Activated gamma-delta T cell treated with anti-CD3 and anti-CD28 coated beads, Interleukin-2, amount 50 U/mL, for 16 hours (primary cell): ENCODE data around the gene CRAT.

ENCODE experiments used
- DNase-seq: peaks from one replicate; pipeline ENCODE4 v3.0.0-alpha.2; 2020; ENCODE audit warnings: low read depth

The CRAT gene

DNA sequence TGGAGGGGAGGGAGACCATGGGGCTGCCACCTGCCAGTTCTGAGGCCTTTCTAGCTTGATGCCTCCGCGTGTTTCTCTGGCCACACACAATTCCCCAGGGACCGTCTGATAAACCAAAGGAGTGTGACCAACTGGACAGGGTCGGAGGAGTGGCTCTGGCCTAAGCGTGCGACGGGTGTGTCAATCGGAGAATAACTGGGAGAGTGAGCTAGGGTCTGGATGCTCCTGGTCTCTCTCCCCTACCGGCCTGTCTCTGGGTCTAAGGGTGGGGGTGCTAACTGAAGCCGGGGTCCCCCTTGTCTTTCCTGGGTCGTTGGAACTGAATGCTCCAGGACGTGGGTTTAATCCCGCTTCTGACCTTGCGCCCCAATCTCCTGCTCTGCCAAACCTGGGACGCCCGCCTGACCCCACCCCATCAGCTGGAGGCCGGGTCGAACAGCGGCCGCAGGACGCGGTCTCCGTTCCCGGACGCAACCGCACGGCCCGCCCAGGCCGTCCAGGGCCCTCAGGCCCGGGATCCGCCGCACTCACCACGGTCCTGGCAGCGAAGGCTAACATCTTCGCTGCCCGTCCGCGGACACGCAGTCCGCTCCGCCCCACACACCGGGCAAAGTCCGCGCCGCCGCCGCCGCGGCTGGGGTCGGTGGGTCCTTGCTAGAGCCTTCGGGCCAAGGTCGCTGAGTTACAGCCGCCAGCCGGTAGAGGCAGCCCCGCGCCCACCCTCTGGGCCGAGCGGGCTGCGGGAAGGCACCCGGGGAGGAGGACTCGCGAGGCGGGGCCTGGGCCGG is 447 bp downstream of the CRAT start:
- DNase-seq: no peak

DNA sequence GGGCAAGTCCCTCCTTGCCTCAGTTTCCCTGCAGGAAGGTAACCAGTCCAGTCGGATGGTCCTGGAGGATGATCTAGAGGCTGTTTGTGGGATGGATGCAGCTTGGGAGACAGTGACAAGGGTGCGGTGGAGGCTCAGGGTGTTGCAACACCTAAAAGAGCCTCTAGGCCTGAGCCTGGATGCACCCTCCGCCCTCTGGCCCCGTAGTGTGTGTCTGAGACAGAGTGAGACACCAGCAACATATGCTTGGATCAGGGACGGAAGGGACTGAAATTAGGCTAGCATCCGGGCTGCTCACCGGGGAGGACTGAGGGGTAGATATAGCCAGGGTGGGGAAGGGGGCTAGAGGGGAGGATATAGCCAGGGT is 1.1 kb downstream of the CRAT start:
- no peak for DNase-seq

DNA sequence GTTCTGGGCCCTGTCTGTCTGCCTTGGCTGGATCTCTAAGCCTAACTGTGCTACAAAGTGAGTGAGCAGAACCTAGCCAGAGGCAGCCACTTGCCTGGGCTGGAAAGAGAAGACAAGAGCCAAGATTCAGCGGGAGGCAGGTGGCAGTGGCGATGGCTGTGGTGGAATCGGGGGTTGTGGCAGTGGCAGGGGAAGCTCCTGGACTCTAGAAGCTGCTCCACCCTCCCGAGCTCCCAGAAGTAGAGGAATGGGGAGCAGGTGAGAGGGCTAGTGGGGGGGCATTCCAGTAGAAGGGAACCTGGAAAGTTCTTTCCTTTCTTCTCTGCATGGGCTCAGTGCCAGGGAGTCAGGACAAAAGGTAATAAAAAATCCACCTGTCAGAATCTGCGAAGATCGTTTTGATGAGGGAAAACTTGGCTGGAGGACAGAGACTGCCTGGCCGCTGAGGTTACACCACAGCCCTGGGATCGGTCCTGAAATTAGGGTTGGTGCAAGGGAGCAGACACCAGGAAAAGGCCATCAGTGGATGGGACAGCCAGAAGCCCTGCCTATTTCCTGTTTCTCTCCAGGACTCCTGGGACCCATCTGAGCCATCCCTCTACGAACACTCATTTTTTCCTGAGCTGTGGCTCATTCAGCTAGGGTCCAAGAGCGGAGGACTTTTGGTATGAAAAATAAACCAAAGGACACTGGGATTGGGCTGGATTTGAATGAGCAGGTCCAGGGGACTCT is 1.6 kb downstream of the CRAT start:
- DNase-seq: no peak

DNA sequence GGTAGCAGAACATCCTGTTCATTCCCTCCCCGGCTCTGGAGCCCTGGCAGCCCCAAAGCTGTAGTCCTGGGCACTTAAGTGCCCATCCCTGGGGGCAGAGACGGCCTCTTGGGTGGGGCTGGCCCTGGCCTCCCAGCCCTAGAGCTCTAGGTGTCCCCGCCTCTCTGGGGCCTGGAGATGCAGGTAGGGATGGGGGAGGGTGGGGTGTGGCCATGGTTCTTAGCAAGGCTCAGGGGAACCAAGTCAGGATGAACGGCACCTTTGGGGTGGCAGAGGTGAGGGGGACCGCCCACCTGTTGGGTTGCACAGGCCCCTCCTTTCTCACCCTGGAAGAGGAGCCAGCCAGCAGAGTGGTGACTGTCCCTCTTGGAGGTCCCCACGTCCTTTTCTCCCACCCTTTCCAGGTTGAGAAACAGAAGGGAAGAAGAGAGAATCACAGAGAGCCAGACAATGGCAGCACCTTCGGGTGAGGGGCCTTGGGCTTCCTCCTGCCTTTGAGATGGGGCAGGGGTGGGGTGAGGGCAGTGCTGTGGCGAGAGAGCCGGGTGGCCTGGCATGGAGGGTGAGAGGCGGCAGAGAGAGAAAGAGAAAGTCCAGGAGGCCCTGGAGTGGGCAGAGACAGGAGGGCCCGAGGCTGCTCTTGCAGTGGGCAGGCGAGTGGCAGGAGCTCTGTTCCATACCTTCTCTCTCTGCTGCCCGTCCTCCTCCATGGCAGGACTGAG is 2.3 kb downstream of the CRAT start:
- DNase-seq: no peak

DNA sequence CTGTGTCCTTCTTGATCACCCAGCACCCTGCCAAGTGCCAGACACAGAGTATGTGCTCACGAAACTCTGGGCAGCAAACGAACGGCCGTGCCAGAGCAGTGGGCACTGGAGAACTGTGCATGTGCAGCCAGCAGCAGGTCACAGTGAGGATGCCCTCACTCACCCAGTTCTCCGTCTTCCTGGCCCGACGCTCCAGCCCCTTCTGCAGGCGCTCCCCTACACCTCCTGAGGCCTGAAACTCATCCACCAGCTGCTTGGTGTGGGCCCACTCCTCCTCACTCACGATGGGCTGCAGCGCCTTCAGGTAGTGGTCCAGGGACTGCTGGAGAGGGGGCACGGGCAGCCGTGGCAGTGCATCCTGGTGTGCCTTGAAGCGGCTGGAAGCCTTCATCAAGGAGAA is 2.9 kb downstream of the CRAT start:
- no peak for DNase-seq

DNA sequence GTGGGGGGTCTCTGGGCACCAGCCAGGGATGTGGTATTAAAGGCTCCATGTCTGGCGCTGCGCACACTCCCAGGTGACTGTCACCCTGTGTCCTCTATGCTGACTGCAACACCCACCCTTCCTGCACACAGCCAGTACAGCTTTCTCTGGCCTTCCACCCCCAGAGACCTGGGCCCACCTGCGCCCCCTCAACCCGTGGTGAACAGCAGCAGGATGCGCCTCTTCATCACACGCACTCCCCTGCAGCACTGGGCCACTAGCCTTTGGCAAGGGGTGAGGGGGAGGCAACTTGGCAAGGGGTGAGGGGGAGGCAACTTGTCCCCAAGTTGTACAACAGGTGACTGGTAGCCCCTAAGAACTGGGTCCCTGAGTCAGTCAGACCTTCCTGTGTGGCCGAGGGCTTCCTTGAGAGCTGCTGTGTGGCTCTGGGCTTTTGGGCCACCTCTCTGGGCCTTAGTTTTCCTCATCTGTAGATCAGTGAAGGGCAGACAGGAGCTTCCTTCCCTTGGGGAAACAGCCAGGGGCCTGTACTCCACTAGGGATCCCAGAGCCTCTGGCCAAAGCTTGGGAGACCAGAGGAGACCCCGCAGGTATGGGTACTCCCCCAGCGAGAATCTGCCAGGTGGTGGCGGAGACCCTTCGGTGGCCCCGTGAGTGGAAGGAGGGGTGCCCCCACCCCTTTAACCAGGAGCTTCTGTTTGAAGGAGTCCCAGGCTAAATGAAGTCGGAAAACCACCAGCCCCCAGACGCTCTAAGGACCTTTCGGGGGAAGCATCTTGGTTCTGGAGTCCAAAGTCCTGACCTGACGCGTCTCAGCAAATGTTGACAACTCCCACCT is 4.5 kb downstream of the CRAT start:
- DNase-seq: no peak

DNA sequence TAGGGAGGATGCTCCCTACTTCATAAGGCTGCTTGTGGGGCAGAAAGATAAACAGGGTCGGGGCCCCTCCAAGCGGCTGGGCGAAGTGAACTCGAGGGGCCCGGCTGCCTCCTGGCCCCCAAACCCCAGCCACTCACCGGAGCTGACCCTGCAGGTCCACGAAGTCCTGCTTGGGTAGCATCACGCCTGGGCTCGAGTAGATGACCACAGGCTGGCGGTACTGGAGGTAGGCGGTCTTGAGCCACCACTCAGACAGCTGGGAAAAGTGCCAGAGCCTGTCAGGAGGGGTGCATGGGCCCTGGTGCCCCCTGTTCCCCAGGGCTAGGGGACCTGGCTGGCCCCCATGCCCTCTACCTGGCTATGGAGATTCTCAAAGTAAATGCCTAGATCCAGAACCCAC is 6.5 kb downstream of the CRAT start:
- no peak for DNase-seq

DNA sequence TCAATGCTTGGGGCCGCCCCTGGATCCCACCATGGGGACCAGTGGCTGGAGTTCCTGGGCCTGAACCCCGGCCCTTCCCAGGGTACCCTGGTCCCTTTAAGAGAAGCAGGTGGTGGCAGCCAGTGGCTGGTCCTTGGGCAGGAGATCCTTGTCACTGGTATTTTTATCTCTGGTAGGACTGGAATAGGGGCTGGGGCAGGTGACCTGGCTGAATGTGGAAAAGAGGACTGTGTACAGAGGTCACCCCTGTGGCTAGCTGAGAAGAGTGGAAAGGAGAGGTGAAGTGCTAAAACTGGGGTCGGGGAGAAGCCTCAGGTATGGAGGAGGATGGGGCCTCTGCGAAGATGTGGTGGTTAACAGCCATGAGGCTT is 7.0 kb downstream of the CRAT start:
- DNase-seq: no peak

DNA sequence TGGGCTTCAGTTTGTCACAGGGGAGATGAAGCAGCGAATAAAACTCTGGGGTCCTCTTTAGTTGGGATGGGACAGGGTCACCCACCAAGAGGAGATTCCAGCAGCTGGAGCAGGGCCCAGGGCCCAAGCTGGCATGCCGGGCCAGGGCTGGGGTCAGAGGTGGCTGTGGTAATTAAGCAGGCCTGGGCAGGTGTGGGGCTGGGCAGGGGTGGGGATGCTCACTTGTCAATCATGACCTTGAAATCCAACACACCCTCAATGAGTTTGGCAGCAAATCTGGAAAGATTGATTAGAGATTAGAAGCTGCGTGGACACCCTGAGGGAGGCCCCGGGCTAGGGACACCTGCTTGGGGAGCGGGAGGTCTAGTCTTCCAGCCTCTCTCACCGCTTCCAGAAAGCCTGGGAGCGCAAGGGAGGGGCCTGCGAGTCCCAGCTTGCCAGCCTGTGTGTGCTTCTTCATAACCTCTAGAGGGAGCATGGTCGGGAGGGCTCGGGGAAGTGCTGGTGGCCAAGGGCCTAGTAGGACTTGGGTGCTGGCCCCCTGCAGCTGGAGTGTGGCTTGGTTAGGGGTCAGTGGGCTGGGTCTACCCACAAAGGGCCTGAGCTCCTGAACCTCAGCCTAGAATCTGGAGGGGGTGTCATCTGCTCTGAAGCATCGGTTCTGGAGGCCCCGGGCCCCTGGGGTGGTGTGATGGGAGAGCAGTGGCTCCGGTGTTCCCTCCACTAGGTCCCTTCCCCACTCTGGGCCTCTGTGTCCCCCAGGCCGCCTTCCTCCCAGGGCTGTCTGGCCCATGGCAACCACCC is 7.6 kb downstream of the CRAT start:
- no peak for DNase-seq

DNA sequence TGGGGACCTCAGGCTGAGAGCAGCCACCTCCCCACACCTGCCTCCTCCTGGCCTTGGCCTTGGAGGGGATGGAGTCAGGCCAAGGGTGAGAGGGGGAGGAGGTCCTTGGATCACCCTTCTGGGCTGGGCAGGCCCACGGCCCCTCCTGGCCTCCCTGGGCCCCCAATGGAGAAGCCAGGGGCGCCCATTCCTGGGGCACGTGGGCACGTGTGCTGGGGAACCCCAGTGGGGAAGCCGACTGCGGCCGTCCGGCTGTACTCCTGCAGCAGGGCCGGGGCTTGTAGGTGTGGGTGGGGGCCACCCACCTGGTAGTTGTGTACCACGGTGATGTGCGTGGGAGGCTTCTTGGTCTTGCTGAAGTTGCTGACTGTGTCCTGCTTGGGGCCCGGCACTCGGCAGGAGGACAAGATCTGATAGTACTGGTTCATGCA is 8.5 kb downstream of the CRAT start:
- no peak for DNase-seq

DNA sequence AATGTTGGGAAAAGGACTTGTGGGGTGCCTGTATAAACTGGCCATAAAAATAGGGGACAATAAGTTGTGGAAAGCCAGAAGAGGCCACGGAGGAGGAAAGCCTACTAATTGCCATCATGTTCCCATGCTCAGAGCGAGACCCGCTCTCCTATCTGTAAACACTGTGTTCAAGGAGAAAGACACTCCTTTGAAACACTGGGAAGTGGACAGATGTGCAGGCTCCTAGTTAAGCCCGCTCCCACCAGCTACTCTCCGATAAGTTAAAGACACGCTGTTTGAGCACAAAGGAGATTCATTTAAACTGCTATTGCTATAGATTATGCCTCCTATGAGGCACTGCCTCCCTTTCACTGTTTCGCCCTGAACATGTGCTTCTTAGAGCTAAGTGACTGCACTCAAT is 9.3 kb downstream of the CRAT start:
- DNase-seq: no peak

DNA sequence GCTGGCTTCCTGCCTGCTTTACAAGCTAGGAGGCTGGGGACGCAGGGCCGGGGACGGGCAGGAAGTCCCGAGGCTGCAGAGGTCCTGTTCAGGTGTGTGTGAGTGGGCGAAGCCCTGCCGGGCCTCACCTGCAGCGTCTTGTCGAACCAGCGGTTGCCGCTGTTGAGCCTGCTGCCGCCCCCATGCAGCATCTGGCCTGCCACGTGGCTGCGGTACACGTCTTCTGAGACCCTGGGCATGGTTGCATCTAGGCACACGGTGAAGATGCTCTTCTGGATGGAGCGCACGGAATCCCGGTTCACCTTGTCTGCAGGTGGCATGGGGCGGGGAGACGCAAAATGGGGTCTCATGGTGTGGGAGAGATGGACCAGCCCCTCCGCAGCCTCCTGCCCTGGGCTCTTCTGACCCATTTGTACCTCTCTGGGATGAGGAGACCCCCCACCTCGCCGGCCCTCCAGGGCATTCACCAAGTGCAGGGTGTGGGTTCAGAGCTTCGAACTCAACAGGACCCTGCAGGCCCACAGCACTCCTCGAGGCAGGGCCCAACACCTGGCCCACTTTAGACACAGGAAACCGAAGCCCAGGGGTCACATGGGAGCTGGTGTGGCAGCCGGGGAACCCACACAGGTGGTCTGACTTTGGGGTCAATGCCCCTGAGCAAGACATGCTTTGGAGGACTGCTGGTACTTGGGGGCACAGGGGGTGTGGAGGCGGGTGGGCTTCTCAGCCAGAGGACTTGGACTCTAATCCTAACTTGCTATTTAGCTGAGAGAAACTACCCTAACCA is 10.0 kb downstream of the CRAT start:
- DNase-seq: no peak

DNA sequence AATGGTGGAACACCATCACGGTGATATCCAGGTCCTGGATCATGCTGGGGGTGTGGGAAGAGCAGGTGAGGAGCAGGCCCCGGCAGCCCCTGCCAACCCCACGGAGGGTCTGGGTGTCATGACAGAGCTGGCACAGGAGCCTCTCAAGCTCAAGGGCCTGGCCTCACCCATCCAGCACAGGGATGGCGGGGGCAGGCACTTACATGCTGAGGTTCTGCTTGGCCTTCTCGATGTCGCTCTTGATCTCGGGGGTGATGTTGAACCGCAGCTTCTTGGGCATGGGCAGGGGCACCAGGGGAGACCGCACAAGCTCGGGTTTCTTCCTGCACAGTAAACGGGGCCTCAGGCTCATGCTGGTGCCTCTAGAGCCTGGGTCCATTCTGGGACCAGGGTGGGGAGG is 12.3 kb downstream of the CRAT start:
- DNase-seq: no peak

DNA sequence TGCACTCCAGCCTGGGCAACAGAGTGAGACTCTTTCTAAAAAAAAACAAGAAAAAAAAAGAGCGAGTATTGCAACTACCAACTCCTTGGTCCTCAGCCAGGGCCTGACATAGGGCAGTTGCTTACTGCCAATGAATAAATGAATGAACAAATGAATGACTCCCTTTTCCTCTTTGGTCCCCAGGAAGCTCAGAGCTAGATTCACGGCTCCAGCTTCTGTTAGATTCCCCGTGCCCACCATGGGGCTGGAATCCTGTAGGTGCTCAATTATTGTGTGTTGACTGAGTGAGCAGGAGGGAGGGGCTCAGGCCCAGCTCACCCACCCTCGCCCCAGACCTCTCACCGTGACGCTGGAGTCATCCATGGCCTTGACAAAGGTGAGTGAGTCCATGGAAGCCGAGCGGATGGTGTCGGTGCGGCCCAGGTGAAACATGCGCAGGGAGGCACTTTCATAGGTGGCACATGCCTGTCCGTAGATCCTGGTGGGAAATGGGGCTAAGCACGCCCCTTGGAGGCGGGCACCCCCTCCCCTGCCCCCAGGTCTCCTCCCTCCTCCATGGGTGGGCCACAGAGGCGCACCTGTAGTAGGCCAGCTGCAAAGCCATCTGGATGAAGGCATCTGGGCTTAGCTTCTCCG is 12.8 kb downstream of the CRAT start:
- no peak for DNase-seq

DNA sequence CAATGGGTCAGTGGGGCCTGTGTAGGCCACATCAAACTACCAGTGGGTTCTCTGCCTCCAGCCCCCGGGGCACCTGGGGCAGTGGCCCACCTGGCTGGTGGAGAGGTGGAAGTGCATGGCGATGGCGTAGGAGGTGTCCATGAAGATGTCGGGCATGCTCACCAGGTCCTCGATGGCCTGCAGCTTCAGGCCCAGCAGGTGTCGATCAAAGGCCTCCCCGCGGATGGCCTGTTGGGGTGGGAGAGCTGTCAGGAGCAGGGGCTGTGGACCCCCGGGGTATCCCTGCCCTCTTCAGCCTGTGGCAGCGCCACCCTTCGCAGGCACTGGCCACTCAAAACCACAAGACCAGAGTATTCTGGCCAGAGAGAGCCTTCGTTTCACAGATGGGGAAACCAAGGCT is 14.7 kb downstream of the CRAT start:
- no peak for DNase-seq

DNA sequence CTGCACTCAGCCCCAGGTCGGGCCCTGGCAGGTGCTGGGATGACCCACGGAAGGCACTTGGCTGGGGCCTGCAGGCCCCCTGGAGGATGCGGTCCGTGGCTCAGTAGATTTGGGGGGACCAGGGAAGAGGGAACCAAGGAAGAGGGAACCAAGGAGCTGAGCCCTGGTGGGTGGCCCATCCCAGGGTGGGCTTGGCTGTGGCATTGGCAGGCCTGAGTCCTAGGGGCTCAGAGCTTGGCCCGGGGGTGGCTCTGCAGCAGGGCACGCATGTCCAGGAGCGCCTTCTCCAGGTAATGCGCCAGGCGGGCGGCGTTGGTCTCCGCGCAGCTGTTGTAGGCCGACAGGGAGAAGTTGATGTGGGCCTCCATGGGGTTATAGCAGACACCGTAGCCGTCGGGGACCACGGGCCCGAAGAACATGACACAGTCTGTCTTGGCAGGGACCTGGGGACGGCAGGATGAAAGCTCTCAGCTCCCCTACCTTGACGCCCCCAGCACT is 15.4 kb downstream of the CRAT start:
- DNase-seq: no peak

DNA sequence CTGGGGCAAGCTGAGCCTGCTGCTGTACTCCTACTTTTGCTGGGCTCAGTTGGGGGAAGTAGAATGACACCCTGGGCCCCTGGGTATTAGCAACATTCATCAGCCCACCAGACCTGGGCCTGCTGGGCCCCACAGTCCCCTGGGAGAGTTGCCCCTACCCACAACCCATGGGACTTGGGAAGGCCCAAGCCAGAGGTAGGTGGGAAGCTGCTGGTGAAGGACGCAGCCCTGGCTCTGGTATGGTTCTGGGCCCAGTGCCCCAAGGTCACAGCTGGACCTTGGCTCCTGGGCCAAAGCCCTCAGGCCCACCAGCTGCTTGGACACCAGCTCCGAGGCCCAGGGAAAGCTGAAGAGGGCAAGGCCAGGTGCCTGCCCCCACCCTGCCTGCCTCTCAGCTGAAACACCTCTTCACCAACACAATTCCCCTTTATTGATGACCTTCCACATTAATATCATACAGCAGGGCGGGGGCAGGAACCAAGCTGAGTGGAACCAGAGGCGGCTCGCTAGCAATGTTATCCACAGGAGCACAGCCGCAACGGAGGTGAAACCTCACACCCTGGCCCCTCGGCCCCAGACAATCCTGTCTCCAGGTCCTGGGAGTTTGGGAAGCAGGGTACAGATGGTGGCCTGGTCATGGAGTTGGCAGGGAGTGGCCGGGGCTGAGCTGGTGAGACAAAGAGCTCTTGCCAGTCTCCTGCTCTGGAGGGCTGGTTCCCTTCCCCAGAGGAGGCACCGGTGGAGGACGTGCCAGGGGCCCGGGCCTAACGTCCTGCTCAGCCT is 16.0 kb downstream of the CRAT start:
- DNase-seq: no peak

DNA sequence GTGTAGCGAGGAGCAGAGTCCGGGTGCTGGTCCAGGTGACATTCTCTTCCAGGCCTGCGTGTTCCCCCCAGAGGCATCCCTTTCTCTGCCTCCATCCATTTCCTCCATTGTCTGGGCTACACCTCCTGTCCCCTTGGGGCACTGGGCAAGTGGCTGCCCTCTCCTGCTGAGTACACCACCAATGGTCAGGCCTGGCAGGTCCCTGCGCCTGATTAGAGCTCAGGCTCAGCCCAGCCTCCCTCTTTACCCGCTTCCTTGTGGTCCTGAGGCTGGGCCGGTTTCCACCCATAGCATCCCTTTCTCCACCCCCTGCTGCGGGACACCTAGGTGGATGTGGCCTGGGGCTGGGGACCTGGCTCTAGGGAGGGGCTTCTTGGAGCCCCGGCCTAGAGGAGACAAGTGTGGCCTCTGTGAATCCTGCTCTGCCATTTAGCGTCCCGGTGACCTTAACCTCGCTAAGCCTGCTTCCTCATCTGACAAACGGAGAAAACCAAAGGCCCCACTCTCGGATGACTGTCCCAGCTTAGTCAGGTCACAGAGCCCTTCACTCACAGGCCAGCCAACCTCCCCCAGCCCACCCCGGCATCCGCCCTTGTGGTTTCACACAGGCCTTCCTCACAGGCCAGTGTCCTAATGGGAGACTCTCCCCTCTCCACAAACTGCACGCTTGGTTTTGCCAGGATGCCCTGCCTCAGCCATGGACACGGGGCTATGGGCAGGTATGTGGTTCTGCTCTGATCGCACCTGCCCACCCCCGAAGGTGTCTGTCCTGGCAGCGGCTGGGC is 16.8 kb downstream of the CRAT start:
- no peak for DNase-seq
